GM12892 (cell line): Measurements from ENCODE around the gene NDUFB6.

Experiments used
- POLR2A ChIP-seq: IDR thresholded peaks from 2 replicates; pipeline ENCODE4 v1.6.1; 2011; ENCODE audit warnings: low read depth, low read length, control low read depth
- POLR2AphosphoS5 ChIP-seq: IDR thresholded peaks from 2 replicates; pipeline ENCODE4 v1.6.1; 2011; ENCODE audit warnings: low read depth, low read length, control low read depth
- TAF1 ChIP-seq: IDR thresholded peaks from 2 replicates; pipeline ENCODE4 v1.6.1; 2011; ENCODE audit warnings: low read depth, mild to moderate bottlenecking, control low read depth, low read length, borderline replicate concordance

DNA sequence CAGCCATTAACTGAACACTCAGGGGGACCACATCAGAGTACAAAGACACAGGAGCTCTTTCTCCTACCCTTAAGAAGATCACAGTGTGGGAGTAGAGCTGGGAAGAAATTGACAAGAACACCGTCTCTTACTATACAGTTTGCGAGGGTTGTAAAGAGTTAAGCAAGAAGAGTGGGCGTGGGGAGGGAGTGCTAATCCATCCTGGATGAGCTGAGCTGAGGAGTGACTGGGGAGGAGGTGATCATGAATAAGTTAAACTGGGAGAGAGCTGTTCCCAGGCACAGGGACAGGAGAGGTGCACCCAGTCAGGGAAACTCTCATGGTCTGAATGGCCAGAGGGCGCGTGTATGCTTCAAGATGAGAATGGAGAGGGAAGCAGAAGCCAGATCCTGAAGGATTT lies 45.3 kb upstream of the NDUFB6 start:
- TF ChIP-seq POLR2A (no peak), POLR2AphosphoS5 (no peak), TAF1 (no peak)
